Measurements from ENCODE around the gene SLC10A2. TPM values are rescaled to one million over a fixed set of nuclear protein-coding genes. Genes with fewer than 3 reads are reported as not detected.

SLC10A2 gene
- total RNA-seq, 1 donor from 2014 or later: not detected

DNA sequence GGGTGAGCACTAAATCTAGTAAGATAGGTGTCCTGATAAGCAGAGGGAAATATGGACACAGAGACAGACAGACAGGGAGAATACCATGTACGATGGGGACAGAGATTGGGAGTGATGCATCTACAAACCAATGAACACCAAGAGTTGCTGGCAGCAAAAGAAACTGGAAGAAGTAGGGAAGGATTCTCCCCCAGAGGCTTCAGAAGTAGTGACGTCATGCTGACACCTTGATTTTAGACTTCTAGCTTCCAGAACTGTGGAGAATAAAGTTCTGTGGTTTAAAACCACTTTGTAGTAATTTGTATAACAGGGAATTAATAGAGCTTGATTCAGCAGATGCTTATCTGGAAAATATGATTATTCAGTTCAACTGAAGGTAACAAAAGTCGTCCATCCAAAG is 66.1 kb downstream of the SLC10A2 start:
- Mint-ChIP-seq H3K9me3 (ENCODE audit: unreplicated experiment) (peaks cover 9% of the 10 kb centered on the region), H3K27me3 (ENCODE audit: unreplicated experiment) (no peaks in the 10 kb centered on the region), H3K36me3 (ENCODE audit: low read depth, unreplicated experiment) (peaks cover 5% of the 10 kb centered on the region), H3K4me3 (ENCODE audit: unreplicated experiment) (no peak overlapping the region), H3K4me1 (ENCODE audit: unreplicated experiment) (no peaks in the 10 kb centered on the region), H3K27ac (ENCODE audit: unreplicated experiment) (no peak overlapping the region)
- TF ChIP-seq, protein P1, sequence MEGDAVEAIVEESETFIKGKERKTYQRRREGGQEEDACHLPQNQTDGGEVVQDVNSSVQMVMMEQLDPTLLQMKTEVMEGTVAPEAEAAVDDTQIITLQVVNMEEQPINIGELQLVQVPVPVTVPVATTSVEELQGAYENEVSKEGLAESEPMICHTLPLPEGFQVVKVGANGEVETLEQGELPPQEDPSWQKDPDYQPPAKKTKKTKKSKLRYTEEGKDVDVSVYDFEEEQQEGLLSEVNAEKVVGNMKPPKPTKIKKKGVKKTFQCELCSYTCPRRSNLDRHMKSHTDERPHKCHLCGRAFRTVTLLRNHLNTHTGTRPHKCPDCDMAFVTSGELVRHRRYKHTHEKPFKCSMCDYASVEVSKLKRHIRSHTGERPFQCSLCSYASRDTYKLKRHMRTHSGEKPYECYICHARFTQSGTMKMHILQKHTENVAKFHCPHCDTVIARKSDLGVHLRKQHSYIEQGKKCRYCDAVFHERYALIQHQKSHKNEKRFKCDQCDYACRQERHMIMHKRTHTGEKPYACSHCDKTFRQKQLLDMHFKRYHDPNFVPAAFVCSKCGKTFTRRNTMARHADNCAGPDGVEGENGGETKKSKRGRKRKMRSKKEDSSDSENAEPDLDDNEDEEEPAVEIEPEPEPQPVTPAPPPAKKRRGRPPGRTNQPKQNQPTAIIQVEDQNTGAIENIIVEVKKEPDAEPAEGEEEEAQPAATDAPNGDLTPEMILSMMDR (IDR thresholded peaks at IDR 0.05; ENCODE audit: unreplicated experiment): no peak
- no peak for DNase-seq (ENCODE audit: low spot score)

DNA sequence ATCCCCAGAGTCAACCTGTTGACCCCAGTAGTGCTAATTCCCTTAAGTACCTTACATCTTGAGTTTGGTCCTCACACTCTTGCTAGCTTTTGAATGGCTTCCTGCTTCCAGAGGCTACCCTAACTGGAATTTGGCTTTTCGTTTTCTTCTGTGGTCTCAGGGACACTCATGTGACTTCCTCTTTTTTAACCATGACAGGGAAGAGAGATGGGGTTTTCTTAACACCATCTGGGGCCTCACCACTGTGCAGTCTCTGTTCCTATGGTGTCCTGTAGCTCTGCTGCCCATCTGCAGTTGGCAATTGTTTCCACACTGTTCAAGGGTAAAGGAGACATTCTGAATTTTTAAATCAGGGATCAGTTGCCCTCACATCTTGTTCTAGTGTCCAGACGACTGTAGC is 66.7 kb downstream of the SLC10A2 start:
- peaks cover 9% of the 10 kb centered on the region for H3K9me3 Mint-ChIP-seq (ENCODE audit: unreplicated experiment)
- H3K4me1 Mint-ChIP-seq (ENCODE audit: unreplicated experiment): no peaks in the 10 kb centered on the region
- H3K27me3 Mint-ChIP-seq (ENCODE audit: unreplicated experiment): no peaks in the 10 kb centered on the region
- no peak overlapping the region for H3K27ac Mint-ChIP-seq (ENCODE audit: unreplicated experiment)
- peaks cover 5% of the 10 kb centered on the region for H3K36me3 Mint-ChIP-seq (ENCODE audit: low read depth, unreplicated experiment)
- H3K4me3 Mint-ChIP-seq (ENCODE audit: unreplicated experiment): no peak overlapping the region
- DNase-seq (ENCODE audit: low spot score): no peak
- TF ChIP-seq, protein P1 (IDR thresholded peaks at IDR 0.05; ENCODE audit: unreplicated experiment): no peak

Other genes starting within 250 kb of the SLC10A2 start
- 43.8 TPM for gene ERCC5, start 220.4 kb downstream of the SLC10A2 start, total RNA-seq (ENCODE audit: unreplicated experiment)

All from endothelial cell (in vitro differentiated cells).